PFSK-1 (cell line): ENCODE results near the gene STON1.

Experiments
- FOXP2 ChIP-seq: optimal IDR thresholded peaks from 2 replicates; pipeline ENCODE3; 2011; ENCODE audit warnings: borderline replicate concordance, control low read depth, inconsistent platforms; ENCODE audit not compliant: insufficient read depth; ENCODE audit errors: extremely low read length, extremely low read depth
- POLR2AphosphoS5 ChIP-seq: IDR thresholded peaks from 2 replicates; pipeline ENCODE4 v1.6.1; 2012; ENCODE audit warnings: low read depth, mild to moderate bottlenecking, control low read depth, low read length, moderate library complexity
- REST ChIP-seq, 2 experiments: IDR thresholded peaks; 2 replicates each; pipeline versions ENCODE4 v1.6.1 to v1.8.0; 2011 to 2012; ENCODE audit warnings: low read depth in 2 of 2, low read length in 2 of 2, control low read depth in 1 of 2, inconsistent platforms in 1 of 2, mild to moderate bottlenecking in 1 of 2, moderate library complexity in 1 of 2; ENCODE audit not compliant: insufficient read depth in 1 of 2
- SIN3A ChIP-seq: IDR thresholded peaks from 2 replicates; pipeline ENCODE4 v1.6.1; 2012; ENCODE audit warnings: mild to moderate bottlenecking, low read length, moderate library complexity, borderline replicate concordance; ENCODE audit not compliant: insufficient read depth
- TAF1 ChIP-seq: IDR thresholded peaks from 2 replicates; pipeline ENCODE4 v1.6.1; 2012; ENCODE audit warnings: low read length, control low read depth, borderline replicate concordance; ENCODE audit not compliant: insufficient read depth

STON1 gene

GRCh38 chr2:48541666-48542389, 11.9 kb downstream of the STON1 start:
- TF ChIP-seq REST (IDR thresholded peaks at IDR 0.05; ENCODE audit: insufficient read depth in 1 of 2, low read depth in 2 of 2, low read length in 2 of 2): no peak

- TF ChIP-seq SIN3A (no peak), FOXP2 (no peak), REST (IDR thresholded peaks at IDR 0.05; ENCODE audit: insufficient read depth in 1 of 2, low read depth in 2 of 2, low read length in 2 of 2) (no peak), POLR2AphosphoS5 (no peak), TAF1 (no peak)
These were observed 13.9 kb downstream of the STON1 start for GRCh38 chr2:48543895-48544294.

GRCh38 chr2:48545244-48545643, 15.3 kb downstream of the STON1 start:
- TF ChIP-seq FOXP2: no peak
- no peak for TF ChIP-seq POLR2AphosphoS5

GRCh38 chr2:48548840-48549239, 18.9 kb downstream of the STON1 start:
- no peak for TF ChIP-seq SIN3A
- no peak for TF ChIP-seq FOXP2
- no peak for TF ChIP-seq REST (IDR thresholded peaks at IDR 0.05; ENCODE audit: insufficient read depth in 1 of 2, low read depth in 2 of 2, low read length in 2 of 2)
- no peak for TF ChIP-seq POLR2AphosphoS5

GRCh38 chr2:48549972-48550371, 20.0 kb downstream of the STON1 start:
- TF ChIP-seq FOXP2 (no peak), REST (IDR thresholded peaks at IDR 0.05; ENCODE audit: insufficient read depth in 1 of 2, low read depth in 2 of 2, low read length in 2 of 2) (no peak), TAF1 (no peak), SIN3A (no peak), POLR2AphosphoS5 (no peak)
